Epidermal melanocyte (primary cell): Measurements from ENCODE around the gene NPFFR1.

Source experiments
- DNase-seq: peaks from one replicate; pipeline ENCODE4 v3.0.0; 2011; ENCODE audit warnings: low spot score; ENCODE audit not compliant: insufficient read length

Gene NPFFR1

GRCh38 chr10:70283445-70284399, at the start of gene NPFFR1:
NPFFR1 (minus strand) TSS chr10:70284004; CDS start chr10:70283676, 328 bp downstream.
- DNase-seq, result no peak

- no peak for DNase-seq
Observed at GRCh38 chr10:70333268-70333667, 49.5 kb upstream of the NPFFR1 start.

GRCh38 chr10:70331486-70332268, 47.9 kb upstream of the NPFFR1 start:
- peak; percentile 83 for DNase-seq

- DNase-seq, result no peak
Observed at GRCh38 chr10:70331160-70331485, 47.3 kb upstream of the NPFFR1 start.

- DNase-seq, result no peak
Observed at GRCh38 chr10:70330671-70331070, 46.9 kb upstream of the NPFFR1 start.

GRCh38 chr10:70328967-70329366, 45.2 kb upstream of the NPFFR1 start:
- no peak for DNase-seq

- no peak for DNase-seq
Observed at GRCh38 chr10:70328018-70328417, 44.2 kb upstream of the NPFFR1 start.

GRCh38 chr10:70324951-70325781, 41.4 kb upstream of the NPFFR1 start:
- no peak for DNase-seq

GRCh38 chr10:70324339-70324861, 40.6 kb upstream of the NPFFR1 start:
- DNase-seq, result no peak

- no peak for DNase-seq
Observed at GRCh38 chr10:70323697-70324338, 40.0 kb upstream of the NPFFR1 start.

GRCh38 chr10:70323138-70323696, 39.4 kb upstream of the NPFFR1 start:
- no peak for DNase-seq

GRCh38 chr10:70321897-70322890, 38.4 kb upstream of the NPFFR1 start:
- DNase-seq, result no peak

GRCh38 chr10:70321233-70321632, 37.4 kb upstream of the NPFFR1 start:
- no peak for DNase-seq

- DNase-seq, result no peak
Observed at GRCh38 chr10:70320751-70321150, 36.9 kb upstream of the NPFFR1 start.

GRCh38 chr10:70319824-70320223, 36.0 kb upstream of the NPFFR1 start:
- DNase-seq, result no peak

GRCh38 chr10:70319183-70319582, 35.4 kb upstream of the NPFFR1 start:
- no peak for DNase-seq

GRCh38 chr10:70317943-70318318, 34.1 kb upstream of the NPFFR1 start:
- no peak for DNase-seq

GRCh38 chr10:70317272-70317942, 33.6 kb upstream of the NPFFR1 start:
- DNase-seq, result no peak

GRCh38 chr10:70315815-70316214, 32.0 kb upstream of the NPFFR1 start:
- no peak for DNase-seq
